HG03139 (cell line): ENCODE results near the gene ACSM3.
"Not testable (repeated sequence)": the region's sequence is repeated elsewhere in the genome, so short reads cannot be mapped to it uniquely, and the experiment has no call there.

Experiments used
- ATAC-seq: cut with Tn5 transposase; IDR thresholded peaks from one replicate; pipeline ENCODE4 v1.9.1; 2021; ENCODE audit not compliant: unreplicated experiment

Gene ACSM3, protein sequence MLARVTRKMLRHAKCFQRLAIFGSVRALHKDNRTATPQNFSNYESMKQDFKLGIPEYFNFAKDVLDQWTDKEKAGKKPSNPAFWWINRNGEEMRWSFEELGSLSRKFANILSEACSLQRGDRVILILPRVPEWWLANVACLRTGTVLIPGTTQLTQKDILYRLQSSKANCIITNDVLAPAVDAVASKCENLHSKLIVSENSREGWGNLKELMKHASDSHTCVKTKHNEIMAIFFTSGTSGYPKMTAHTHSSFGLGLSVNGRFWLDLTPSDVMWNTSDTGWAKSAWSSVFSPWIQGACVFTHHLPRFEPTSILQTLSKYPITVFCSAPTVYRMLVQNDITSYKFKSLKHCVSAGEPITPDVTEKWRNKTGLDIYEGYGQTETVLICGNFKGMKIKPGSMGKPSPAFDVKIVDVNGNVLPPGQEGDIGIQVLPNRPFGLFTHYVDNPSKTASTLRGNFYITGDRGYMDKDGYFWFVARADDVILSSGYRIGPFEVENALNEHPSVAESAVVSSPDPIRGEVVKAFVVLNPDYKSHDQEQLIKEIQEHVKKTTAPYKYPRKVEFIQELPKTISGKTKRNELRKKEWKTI

DNA sequence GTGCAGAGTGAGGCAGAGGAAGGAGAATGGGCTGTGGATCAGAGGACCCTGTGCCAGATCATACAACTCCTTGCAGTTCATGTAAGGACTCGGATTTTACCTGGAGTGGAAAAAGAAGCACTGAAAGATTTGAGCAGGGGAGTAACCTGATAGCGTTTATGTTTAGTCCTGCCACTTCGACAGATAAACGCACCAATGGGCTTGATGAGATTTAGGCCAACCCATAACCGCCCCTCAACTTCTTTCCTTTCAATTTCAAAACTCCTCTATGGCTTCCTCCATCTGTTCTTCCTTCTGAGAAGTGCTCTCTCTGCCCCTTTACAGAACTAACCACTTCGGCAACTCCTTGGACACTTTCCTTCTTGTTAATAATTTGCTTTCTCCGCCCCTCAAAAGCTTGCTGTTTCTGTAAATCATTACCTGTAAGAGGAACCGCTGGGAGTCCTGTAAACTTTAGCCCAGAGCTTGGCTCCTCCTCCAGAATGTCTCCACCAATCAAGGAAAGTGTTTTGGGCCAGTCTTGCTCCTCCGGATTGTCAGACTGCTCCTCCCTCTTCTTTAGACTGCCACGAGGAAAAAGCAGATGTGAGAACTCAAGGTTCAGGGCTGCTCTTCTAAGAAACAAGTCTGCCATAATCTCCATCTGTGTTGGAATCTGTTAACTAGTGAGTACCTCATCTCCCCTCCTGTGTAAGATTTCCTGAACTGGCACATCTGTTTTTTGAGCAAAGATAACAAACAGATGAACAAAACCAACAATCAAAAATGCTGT, at the start of gene ACSM3:
TSS of gene ACSM3 (plus strand) at position 554 of the 772 bp plus-strand sequence. CDS start 6,021 bp downstream, outside the sequence.
- peak; percentile 97 for ATAC-seq

DNA sequence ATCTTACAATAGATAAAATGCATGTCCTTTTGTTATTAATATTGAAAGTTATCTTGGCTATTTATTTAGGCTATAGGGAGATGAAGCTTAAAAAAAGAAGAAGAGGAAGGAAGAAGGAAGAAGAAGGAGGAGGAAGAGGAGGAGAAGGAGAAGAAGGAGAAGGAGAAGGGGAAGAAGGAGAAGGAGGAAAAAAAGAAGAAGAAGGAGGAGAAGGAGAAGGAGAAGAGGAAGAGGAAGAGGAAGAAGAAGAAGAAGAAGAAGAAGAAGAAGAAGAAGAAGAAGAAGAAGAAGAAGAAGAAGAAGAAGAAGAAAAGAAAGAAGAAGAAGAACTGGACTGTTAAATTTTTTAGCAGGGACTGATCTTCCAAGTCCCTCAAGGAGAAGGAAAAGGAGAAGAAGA, 46.1 kb upstream of the ACSM3 start:
- ATAC-seq: not testable (repeated sequence)

DNA sequence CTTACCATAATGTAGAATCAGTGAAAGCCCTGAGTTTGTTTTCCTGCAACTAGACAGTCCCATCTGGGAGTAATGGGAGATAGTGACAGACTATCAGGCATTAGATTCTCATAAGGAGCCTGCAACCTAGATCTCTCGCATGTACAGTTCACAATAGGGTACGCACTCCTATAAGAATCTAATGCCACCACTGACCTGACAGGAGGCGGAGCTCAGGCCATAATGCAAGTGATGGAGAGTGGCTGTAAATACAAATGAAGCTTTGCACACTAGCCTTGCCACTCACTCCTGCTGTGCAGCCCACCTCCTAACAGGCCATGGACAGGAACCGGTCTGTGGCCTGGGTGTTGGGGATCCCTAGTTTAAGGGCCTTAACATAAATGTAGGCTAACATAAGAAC, 43.6 kb upstream of the ACSM3 start:
- ATAC-seq: no peak

DNA sequence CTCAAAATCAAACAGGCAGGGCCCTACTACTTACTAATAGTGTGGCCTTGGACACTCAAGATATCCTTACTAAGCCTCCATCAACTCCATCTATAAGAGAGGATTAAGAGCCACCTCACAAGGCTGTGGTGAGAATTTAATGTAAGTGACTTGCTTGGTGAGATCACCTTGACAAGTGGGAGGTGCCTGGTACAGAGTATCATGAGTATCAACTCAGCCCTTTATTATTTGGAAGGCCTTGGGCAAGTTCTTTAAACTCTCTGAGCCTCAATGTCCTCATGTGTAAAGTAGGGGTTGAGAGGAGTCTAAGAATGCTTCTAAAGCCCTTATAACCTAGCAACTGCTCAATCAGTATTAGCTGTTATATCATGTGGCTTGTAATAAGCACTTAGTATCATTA, 37.2 kb upstream of the ACSM3 start:
- no peak for ATAC-seq

DNA sequence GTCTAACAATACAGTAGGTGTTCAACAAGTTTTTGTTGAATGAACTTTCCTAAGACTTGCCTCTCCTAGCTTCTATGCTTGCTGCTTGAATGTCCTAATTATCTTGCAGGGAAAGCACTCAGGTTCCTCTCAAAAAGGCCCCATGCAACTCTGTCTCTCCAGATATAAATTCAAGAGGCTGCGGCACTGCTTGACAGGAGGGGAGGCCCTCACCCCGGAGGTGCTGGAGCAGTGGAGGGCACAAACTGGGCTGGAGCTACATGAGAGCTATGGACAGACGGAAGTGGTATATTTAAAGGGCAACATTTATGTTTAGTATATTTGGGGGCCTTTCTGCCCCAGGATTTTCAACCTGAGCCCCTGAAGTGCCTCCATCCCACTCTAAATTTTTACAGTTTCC, 36.6 kb upstream of the ACSM3 start:
- ATAC-seq: no peak

DNA sequence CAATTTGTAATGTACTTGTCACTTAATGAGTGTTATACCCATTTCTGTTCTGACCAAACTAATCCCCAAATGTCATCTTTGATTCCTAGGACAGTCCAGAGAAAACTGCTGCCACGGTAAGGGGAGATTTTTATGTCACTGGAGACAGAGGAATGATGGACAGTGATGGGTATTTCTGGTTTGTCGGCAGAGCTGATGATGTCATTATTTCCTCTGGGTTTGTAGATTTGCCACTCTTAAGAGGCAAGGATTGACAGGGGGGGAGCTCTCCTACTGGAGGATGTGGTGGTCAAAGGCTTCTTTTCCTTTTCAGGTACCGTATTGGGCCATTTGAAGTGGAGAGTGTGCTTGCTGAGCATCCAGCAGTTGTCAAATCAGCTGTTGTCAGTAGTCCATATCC, 34.7 kb upstream of the ACSM3 start:
- no peak for ATAC-seq

DNA sequence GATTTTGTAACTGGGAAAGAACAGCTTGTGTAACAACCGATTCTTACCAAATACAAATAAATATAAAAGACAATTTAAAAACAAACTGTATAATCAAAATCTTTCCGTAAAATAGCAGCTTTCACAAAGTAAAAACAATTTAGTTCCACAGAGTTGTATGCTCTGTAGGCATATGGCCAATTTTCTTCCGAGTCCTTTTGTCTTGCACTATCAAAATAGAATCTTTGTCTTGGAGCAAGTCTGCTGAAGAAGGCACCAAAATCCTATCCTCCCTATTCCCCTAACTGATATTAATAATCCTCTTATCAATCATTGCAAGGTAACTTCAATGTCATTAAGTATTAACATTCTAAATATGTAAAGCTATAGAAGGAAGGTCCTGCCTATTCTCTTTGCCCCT, 29.8 kb upstream of the ACSM3 start:
- no peak for ATAC-seq

DNA sequence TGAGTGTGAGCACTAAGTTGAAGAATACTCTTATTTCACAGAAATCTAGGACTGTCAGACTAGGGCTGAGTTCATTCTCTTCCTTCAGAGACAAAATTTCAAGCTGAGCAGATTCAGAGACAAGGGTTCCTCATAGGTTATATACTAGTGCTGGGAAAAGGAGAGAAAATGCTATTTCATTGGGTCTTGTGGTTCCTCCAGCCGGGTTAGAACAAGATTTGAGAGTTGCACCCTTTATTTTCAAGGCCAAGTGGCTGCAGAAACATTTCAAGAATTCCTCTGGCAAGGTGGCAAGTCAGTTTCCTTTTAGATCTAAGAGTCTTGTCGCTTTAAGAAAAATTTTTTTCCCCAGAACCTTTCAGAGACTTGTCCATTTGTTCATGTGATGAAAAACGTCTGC, 29.0 kb upstream of the ACSM3 start:
- ATAC-seq: no peak

DNA sequence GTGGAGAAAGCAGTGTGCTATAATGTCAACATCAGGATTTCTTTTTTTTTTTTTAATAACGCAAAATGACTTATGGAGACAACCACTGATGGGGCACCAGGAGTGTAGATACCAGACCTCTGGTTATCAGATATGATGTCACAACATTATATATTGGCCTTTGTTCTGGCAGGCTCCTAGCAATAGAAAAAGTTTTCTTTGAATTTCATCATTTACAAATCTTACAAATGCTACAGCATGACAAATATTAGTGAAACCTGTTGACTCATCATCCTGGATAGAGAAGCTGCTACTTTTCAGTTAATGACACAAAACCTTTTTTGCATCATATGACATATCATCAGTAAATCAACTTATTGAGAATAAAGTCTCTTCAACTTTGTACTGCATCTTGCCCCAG, 28.3 kb upstream of the ACSM3 start:
- no peak for ATAC-seq

DNA sequence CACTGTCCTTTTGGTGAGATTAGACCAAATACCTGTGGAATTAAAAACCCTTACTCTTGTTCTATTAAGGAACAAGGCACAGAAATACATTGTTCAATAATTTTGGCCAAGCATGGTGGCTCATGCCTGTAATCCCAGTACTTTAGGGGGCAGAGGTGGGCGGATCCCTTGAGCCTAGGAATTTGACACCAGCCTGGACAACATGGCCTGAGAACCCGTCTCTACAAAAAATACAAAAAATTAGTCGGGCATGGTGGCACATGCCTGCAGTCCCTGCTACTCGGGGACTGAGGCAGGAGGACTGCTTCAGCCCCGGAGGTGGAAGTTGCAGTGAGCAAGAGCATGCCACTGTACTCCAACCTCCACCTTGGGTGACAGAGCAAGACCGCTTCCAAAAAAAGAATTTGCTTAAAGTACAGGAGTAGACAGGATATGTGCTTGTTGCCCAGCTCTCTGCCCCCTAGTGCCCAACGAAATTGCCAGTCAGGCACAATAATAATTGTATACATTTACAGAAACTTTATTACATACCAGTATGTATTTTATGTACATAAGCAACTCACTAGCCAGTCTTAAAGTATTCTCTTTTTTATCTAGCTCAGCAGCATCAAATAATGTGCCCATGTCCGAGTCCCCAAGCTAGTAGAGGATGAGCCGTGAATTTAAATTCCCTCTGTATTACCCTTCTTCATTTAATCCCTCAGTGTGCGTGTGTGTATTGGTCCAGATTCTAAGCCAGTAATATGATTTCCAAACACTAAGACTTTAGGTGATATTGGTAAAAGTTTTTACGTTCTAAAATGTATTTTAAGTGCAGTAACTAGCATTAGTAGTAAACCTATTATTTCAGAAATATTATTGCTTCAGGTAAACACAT, 23.6 kb upstream of the ACSM3 start:
- ATAC-seq: no peak

DNA sequence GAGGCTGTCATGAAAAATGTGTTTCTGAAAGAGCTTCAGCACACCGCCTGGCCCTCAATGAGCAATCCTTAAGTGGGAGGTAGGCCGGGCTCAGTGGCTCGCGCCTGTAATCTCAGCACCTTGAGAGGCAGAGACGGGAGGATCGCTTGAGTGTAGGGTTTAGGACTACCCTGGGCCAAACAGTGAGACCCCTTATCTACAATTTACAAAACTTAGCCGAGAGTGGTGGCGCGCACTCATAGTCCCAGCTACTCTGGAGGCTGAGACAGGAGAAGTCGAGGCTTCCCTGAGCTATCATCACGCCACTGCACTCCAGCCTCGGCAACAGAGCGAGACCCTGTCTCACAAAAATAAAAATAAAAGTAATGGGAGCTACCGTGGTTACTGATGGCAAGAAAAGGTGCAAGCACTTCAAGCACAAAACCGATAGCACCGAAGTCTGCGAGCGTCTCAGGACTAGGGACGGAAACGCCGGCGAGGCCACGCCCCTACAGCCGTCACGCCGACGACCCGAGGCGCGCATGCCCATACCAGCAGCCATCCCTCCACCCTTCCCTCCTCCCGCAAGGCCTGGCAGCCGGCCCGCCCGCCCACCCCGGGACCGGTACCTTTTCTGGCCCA, 22.8 kb upstream of the ACSM3 start:
- peak; percentile 75 for ATAC-seq

DNA sequence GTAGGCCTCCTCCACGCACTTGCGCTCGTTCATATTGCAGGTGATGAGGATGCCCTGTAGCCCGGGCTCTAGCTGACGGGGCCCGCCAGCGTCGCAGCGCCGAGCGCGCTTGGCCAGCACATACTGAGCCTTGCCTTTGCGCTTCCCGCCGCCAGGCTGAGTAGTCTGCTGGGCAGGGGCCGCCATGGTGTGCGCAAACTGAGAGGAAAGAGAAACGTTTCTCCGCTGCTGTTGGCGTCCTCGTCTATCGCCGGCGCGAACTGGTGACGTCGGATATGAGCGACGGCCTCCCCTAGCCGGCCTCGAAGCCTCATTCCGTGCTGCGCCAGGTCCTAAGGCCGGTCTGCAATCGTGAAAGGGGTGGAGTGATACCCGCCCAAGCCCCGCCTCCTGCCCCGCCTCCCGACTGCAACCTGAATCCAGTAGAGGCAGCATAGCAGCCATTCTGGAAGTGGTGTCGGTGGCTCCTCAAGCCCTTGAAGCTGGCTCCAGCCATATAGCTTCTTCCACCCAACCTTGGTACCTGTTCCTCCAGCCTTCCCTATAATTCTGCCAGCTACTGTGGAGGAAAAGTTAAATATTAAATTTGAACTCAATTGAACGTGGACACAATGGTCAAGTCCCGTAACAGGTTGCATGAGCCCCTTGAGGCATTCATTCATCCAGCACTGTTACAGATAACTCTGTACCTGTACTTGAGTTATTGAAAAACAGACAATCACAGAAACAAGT, 22.1 kb upstream of the ACSM3 start, which contains the start of gene THUMPD1:
TSS of gene THUMPD1 (minus strand) at position 265 of the 732 bp plus-strand sequence. CDS start at position 186, 79 bp downstream.
- ATAC-seq: peak; percentile 78

DNA sequence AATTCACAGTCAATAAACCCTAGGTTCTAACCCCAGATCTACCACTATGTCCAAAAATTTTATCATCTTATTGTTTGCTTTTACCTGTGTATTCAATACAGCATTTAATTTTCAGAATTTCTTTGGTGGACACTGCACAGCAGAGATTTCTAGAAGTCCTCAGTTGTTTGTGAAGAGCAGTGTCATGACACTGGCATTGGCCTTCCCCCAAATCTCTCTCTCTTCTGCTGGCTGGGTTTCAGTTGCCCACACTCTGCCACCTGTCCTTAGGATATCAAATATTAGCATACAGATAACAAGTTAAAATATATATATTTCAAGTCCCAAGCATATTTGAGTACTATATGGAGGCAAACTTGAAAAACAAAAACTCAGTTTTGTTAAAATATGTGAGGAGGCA, 20.2 kb upstream of the ACSM3 start:
- ATAC-seq: no peak

DNA sequence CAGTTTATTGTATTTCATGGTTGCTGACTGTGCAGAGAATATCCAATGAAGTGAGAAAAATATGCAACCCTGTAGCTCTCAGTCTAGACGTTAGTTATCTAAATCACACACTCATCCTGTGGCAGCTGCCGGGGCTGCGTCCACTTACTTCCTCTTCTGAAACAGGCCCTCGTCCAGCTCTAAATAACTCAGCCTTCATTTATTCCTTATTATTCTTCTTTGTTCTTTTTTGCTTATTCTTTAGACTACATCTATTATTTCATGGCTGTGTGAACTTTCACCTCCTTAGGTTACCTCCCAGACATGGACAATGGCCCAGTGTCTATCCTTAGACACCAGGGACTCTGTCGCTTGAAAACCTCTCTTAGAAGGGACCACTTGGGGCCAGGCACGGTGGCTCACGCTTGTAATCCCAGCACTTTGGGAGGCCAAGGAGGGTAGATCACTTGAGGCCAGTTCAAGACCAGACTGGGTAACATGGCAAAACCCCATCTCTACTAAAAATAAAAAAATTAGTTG, 18.8 kb upstream of the ACSM3 start:
- no peak for ATAC-seq

DNA sequence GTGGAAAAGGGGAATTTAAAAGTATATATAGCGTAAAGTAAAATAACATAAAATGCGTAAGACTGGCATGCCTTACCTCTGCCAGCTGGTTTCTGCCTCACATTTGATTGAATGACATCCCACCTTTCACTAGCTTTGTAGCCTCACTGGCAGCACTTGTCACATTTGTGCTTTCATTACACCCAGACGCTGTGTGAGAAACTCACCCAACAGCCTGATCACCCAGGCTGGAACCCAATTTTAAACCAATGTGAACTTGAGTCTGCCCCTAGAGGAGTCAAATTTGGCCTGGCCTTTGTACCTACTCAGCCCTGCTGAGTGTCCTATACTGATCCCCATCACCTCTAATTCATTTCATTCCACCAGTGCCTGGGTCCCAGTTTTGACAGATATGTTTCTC, 17.4 kb upstream of the ACSM3 start:
- no peak for ATAC-seq

DNA sequence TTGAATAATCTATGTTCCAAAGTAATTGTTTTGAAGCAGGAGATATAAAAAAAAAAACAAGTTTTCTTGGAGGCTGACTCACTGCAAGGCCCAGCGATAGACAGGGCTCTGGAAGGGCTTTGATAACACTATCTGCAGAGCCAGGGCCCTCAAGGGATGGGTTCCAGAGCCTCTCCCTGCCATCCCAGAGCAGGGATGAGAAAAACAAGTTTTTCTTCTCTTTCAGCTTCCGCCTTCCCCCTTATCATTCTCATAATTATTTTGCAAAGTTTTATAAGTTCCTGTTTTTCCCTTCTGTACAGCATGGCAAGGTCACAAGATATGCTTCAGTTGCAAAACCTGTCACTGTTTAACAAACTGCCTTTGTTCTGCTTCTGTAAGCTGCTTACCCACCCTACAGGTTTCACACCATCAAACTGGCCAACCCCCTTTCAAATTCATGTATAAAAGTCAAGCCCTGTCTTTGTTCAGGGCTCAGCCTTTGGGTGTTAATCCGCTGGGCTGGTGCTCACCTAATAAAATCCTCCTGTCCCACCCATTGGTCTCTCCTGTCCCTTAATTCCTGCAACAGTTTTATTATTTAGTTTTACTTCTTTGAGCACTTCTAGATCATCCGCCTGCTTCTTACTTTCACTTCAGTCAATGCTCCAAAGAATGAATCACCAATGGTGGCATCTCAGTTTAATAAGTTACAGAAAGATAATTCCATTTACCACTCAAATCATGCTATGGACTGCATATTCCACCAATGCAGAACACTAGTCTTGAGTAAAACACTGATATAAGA, 16.6 kb upstream of the ACSM3 start:
- no peak for ATAC-seq

DNA sequence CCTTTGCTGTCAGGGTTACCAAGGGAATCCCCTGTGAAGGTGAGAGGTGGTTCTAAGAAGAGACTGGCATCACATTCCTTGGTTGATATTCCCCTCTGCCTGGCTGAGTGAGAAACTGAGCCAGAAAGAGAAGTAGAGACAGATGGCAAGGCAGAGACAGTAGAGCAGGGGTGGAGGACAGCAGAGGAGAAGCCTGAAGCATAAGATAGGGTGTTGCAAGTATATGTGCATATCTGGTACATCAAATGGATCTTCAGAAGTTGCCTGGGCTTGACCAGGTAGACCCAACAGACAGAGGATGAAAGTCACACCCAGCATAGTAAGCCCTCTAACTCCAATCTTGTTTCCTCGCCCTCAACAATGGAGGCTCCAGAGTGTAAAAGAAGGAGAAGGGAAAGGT, 14.3 kb upstream of the ACSM3 start:
- ATAC-seq: no peak

DNA sequence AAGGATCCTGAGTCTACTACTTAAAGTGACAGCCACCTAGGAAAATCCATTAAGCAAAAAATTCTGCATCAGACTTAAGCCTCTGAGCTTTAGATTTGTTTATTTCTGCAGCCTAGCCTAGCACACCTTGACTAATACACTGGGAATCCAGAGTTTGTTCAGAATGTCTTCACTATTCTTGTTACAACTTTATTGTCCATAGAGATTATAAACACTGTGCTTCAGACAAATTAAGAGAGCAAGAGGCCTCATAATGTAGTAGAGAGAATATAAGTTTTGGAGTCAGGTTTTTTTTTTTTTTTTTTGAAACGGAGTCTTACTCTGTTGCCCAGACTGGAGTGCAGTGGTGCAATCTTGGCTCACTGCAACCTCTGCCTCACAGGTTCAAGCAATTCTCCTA, 13.3 kb upstream of the ACSM3 start:
- no peak for ATAC-seq

DNA sequence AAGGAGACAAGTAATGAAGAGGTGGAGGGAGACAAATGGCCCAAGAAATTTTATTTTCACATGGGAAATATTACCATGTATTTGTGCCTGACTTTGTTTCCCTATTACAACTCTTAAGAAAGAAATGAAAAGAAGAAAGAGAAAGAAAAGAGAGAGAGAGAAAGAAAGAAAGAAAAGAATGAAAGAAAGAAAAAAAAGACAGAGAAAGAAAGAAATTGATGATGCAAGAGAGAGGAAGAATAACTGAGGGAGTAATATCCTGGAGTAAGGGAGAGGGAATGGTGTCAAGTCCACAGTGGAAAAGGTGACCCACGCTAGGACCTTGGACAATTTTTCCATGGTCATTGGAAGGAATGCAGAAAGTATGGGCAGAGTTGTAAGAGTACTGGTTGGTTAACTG, 10.1 kb upstream of the ACSM3 start:
- no peak for ATAC-seq
